GM19351 (cell line): ENCODE measurements around the gene CD68.
"Not testable (repeated sequence)": the region's sequence is repeated elsewhere in the genome, so short reads cannot be mapped to it uniquely, and the experiment has no call there.

Source experiments
- ATAC-seq: cut with Tn5 transposase; IDR thresholded peaks from one replicate; pipeline ENCODE4 v1.9.1; 2021; ENCODE audit warnings: mild to moderate bottlenecking, moderate library complexity; ENCODE audit not compliant: unreplicated experiment

The CD68 gene

GRCh38 chr17:7606280-7606679 is 26.8 kb downstream of the CD68 start:
- no peak for ATAC-seq

- ATAC-seq, result no peak
These were observed 31.2 kb downstream of the CD68 start for GRCh38 chr17:7610641-7611040.

GRCh38 chr17:7611635-7612293 is 32.3 kb downstream of the CD68 start:
- ATAC-seq, result no peak

GRCh38 chr17:7612294-7612640 is 32.8 kb downstream of the CD68 start:
- no peak for ATAC-seq

GRCh38 chr17:7613769-7614424 is 34.5 kb downstream of the CD68 start:
- no peak for ATAC-seq

GRCh38 chr17:7614425-7615264 is 35.2 kb downstream of the CD68 start, which contains the start of gene FXR2:
FXR2 (minus strand) TSS chr17:7614897; CDS start chr17:7614532, 365 bp downstream.
- peak; percentile 84 for ATAC-seq

GRCh38 chr17:7615265-7615747 is 35.9 kb downstream of the CD68 start:
- ATAC-seq, result no peak

- no peak for ATAC-seq
These were observed 39.2 kb downstream of the CD68 start for GRCh38 chr17:7618608-7619007.

GRCh38 chr17:7620835-7621234 is 41.4 kb downstream of the CD68 start:
- no peak for ATAC-seq

- no peak for ATAC-seq
These were observed 44.2 kb downstream of the CD68 start for GRCh38 chr17:7623661-7624060.

- not testable (repeated sequence) for ATAC-seq
These were observed 46.3 kb downstream of the CD68 start for GRCh38 chr17:7625749-7626148.

GRCh38 chr17:7626307-7626706 is 46.9 kb downstream of the CD68 start:
- no peak for ATAC-seq

GRCh38 chr17:7626956-7627249 is 47.5 kb downstream of the CD68 start:
- ATAC-seq, result no peak

- peak; percentile 88 for ATAC-seq
These were observed 48.0 kb downstream of the CD68 start, which contains the start of gene SAT2 for GRCh38 chr17:7627250-7628121. SAT2 (minus strand) TSS chr17:7627821; CDS start chr17:7627635, 186 bp downstream.

- no peak for ATAC-seq
These were observed 50.6 kb downstream of the CD68 start, which contains the start of gene SHBG for GRCh38 chr17:7629939-7630571. SHBG (plus strand) TSS chr17:7630135; CDS start chr17:7630173, 38 bp downstream.
